ENCODE measurements around the gene HPGD. TPM values are rescaled to one million over a fixed set of nuclear protein-coding genes. Genes with fewer than 3 reads are reported as not detected.
"Not testable (repeated sequence)": the region's sequence is repeated elsewhere in the genome, so short reads cannot be mapped to it uniquely, and the experiment has no call there.

Gene HPGD
- total RNA-seq, 4 donors from 2014 or later: 1.9 to 4.1 (median 2.7) TPM

DNA sequence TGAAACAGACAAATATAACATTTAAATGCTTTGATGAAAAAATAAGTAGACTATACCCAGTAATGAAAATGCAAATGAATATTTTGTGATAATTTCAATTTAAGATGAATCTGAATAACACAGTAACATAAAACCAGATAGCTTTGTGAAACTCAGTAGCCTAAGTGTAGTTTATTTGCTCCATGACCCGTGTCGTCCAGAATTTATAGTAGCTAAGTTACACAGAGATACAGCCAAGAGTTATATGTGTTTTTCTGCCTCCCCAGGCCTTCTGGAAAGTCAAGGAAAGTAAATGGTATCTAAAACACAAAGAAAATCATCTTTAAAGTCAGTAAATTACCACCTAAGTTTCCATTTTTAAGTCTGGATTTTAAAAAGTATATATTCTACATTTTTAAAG lies 26.7 kb downstream of the HPGD start:
- 56 to 63% methylated on average over 2 of the region's 2 CpGs for WGBS, 2 donors
- TF ChIP-seq, protein P1, sequence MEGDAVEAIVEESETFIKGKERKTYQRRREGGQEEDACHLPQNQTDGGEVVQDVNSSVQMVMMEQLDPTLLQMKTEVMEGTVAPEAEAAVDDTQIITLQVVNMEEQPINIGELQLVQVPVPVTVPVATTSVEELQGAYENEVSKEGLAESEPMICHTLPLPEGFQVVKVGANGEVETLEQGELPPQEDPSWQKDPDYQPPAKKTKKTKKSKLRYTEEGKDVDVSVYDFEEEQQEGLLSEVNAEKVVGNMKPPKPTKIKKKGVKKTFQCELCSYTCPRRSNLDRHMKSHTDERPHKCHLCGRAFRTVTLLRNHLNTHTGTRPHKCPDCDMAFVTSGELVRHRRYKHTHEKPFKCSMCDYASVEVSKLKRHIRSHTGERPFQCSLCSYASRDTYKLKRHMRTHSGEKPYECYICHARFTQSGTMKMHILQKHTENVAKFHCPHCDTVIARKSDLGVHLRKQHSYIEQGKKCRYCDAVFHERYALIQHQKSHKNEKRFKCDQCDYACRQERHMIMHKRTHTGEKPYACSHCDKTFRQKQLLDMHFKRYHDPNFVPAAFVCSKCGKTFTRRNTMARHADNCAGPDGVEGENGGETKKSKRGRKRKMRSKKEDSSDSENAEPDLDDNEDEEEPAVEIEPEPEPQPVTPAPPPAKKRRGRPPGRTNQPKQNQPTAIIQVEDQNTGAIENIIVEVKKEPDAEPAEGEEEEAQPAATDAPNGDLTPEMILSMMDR (IDR thresholded peaks at IDR 0.05): no peak
- TF ChIP-seq POLR2A (IDR thresholded peaks at IDR 0.05): no peak

DNA sequence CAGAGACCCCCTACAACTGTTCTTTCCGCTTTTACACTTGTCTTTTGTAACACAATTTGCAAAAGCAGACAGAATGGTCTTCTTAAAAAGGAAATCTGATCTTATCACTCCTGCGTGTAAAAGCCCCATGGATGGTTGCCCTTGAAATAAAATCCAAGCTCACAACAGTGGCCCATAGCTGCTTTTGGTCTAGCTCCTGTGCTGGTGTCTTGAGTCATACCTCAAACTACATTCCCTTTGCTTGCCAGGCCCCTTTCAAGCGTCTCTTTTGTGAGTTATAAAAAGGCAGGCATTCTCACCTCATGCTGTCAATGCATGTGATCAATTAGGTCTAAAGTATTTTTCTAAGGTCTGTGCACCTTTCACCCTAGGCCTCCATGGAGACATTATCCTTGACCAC lies 27.6 kb downstream of the HPGD start:
- intact Hi-C loops (cut with DNase I): no loop called here
- 67 to 82% methylated on average over 3 of the region's 3 CpGs for WGBS, 2 donors
- Histone ChIP-seq H3K9me3 (no peaks in the 10 kb centered on the region), H3K4me3 (replicated peaks in 1 of 3) (no peak overlapping the region), H3K27ac (no peak overlapping the region), H3K27me3 (no peaks in the 10 kb centered on the region), H3K36me3 (no peaks in the 10 kb centered on the region), H3K4me1 (no peaks in the 10 kb centered on the region)
- TF ChIP-seq, protein P1 (IDR thresholded peaks at IDR 0.05): no peak
- TF ChIP-seq POLR2A (IDR thresholded peaks at IDR 0.05): no peak
- DNase-seq: no peak

More for the DNA sequence above, 26.7 kb downstream of the HPGD start:
- Histone ChIP-seq H3K36me3 (no peaks in the 10 kb centered on the region), H3K27ac (no peak overlapping the region), H3K4me3 (replicated peaks in 1 of 3) (no peak overlapping the region), H3K9me3 (no peaks in the 10 kb centered on the region), H3K4me1 (no peaks in the 10 kb centered on the region), H3K27me3 (no peaks in the 10 kb centered on the region)
- DNase-seq: no peak
- intact Hi-C loops (cut with DNase I): no loop called here

DNA sequence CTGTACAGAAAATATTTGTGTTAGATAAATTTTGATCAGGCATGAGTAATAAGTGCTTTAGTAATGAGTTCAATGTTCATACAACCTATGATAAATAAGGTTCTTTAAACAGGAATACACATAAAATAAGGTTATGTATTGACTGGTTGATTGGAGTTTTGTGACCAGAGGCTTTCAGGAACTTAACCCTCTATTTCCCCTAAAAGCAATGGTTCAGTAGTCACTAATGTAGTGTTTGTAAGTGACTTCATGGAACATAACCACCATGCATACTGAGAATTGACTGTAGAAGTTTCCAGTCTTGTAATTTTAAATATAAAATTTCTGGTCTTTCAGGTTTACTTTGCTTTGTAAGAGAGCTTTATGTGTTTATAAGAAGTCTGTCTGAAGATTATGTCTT lies 28.1 kb downstream of the HPGD start:
- DNase-seq: no peak
- H3K27ac ChIP-seq: no peak overlapping the region
- no peak for TF ChIP-seq POLR2A (IDR thresholded peaks at IDR 0.05)
- TF ChIP-seq, protein P1 (IDR thresholded peaks at IDR 0.05): no peak
- no peak overlapping the region for H3K4me3 ChIP-seq (replicated peaks in 1 of 3)
- no peaks in the 10 kb centered on the region for H3K27me3 ChIP-seq
- no peaks in the 10 kb centered on the region for H3K9me3 ChIP-seq
- H3K36me3 ChIP-seq: no peaks in the 10 kb centered on the region
- intact Hi-C loops (cut with DNase I): no loop called here
- no peaks in the 10 kb centered on the region for H3K4me1 ChIP-seq

DNA sequence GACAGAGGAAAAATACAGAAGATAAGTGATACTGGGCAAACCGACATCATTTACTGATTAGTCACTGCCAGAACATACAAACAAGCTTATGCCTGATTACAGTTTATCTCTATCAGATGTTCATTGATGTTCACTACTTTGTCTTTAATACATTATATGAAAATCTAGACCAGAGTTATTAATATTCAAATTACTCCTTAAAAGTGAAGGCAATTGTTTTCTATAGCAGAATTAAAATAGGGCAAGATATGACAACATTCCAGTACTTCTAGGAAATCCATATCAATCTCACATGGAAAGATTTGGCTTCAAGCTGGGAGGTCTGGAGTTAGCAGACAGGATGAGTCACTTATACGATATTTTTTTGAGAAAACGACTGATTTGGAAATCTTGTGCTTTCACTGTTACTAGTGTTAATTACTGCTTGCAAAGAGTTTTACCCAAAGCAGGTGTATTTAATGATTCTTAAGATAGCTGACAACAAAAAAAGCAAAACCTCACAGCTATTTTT lies 31.8 kb downstream of the HPGD start:
- Histone ChIP-seq H3K27me3 (no peaks in the 10 kb centered on the region), H3K9me3 (no peaks in the 10 kb centered on the region), H3K27ac (no peak overlapping the region), H3K36me3 (no peaks in the 10 kb centered on the region), H3K4me1 (no peaks in the 10 kb centered on the region), H3K4me3 (replicated peaks in 1 of 3) (no peak overlapping the region)
- 65 to 73% methylated on average over 3 of the region's 3 CpGs for WGBS, 2 donors
- intact Hi-C loops (cut with DNase I): no loop called here
- DNase-seq: no peak
- TF ChIP-seq, protein P1 (IDR thresholded peaks at IDR 0.05): no peak
- no peak for TF ChIP-seq POLR2A (IDR thresholded peaks at IDR 0.05)

DNA sequence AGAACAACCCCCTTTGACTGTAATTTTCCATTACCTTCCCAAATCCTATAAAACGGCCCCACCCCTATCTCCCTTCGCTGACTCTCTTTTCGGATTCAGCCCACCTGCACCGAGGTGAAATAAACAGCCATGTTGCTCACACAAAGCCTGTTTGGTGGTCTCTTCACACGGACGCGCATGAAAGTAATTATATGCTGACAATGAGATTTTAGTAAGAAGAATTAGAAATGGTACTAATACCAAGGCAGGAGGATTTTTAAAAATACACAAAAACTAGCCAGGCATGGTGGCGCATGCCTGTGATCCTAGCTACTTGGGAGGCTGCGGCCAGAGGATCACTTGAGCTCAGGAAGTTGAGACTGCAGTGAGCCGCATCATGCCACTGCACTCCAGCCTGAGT lies 33.9 kb downstream of the HPGD start:
- H3K4me1 ChIP-seq; H3K36me3 ChIP-seq; intact Hi-C loops (cut with DNase I); H3K27me3 ChIP-seq; H3K9me3 ChIP-seq; H3K27ac ChIP-seq; H3K4me3 ChIP-seq (replicated peaks in 1 of 3); DNase-seq: not testable (repeated sequence)
- WGBS, 2 donors: 94% methylated on average over 10 of the region's 10 CpGs

DNA sequence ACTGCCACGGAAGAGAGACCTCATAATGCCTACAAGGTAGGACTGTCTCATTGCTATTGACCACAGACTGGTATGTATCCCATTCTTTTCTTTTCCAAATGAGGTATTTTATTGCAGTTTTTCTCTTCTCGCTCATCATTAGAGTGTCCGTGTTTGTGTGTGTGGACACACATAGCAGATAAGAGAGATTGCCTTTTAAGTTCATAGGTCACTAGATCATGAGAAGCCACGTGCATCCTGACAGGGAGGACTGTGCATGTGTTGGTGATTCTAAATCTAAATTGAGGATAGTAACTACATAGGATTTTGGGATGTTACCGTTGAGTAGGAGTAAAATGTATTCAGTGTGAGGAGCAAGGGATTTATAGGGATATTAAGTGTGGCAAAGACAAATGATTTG lies 37.3 kb downstream of the HPGD start:
- intact Hi-C loops (cut with DNase I): no loop called here
- 88% methylated on average over 5 of the region's 5 CpGs for WGBS, 2 donors
- TF ChIP-seq, protein P1 (IDR thresholded peaks at IDR 0.05): no peak
- TF ChIP-seq POLR2A (IDR thresholded peaks at IDR 0.05): no peak

More for the DNA sequence above, 37.3 kb downstream of the HPGD start:
- Histone ChIP-seq H3K9me3 (no peaks in the 10 kb centered on the region), H3K27ac (no peak overlapping the region), H3K36me3 (no peaks in the 10 kb centered on the region), H3K4me1 (no peaks in the 10 kb centered on the region), H3K4me3 (replicated peaks in 1 of 3) (no peak overlapping the region), H3K27me3 (no peaks in the 10 kb centered on the region)
- no peak for DNase-seq
